HepG2 (cell line): ENCODE results near the gene KIF3A. TPM values are rescaled to one million over a fixed set of nuclear protein-coding genes. Genes with fewer than 3 reads are reported as not detected.

Experiments
- ATAC-seq: fragments of 200-7000 bp; cut with Tn5 transposase; 3 replicates; pipeline ENCODE4 v1.9.1; 2020; ENCODE audit warnings: mild to moderate bottlenecking, moderate library complexity
- BruUV-seq: library from RNA; stranded (reverse); fragments of 400-500 nt; replicated peaks from 2 replicates; lab custom pipeline; 2021; lab: Mats Ljungman, UMichigan
- CTCF ChIA-PET: fragments of 300-600 bp; formaldehyde crosslinking; extraction: SDS; loops from one replicate; lab custom pipeline; 2021; ENCODE audit warnings: low total read pairs, inconsistent platforms, low intra/inter-chr PET ratio; lab: Yijun Ruan, JAX
- POLR2A ChIA-PET: fragments of 350-600 bp; sonication (Branson Sonifier 250); formaldehyde crosslinking; loops from one replicate; lab custom pipeline; 2020; ENCODE audit warnings: antibody characterized with exemption, inconsistent platforms; lab: Yijun Ruan, JAX
- DNase-seq: peaks from one replicate; pipeline ENCODE4 v3.0.0-alpha.2; 2015; ENCODE audit warnings: low spot score
- FAIRE-seq: peaks from 3 replicates; lab custom pipeline; 2011; peaks lifted over from hg19 to GRCh38; lab: Jason Lieb, UNC
- H2AFZ ChIP-seq: one replicate; pipeline ENCODE4 v1.6.1; 2011; ENCODE audit warnings: low read length, inconsistent platforms
- H3K27ac ChIP-seq: fragments of 300-600 bp; 3 replicates; pipeline ENCODE4 v1.8.0; 2011; ENCODE audit warnings: mixed run types, mild to moderate bottlenecking, mixed read lengths, low read length, inconsistent platforms; ENCODE audit not compliant: insufficient read depth; ENCODE audit errors: extremely low read length
- H3K27me3 ChIP-seq, 2 experiments: fragments of 200-600 bp in 1 of 2; 2 replicates in 1 of 2; 3 replicates in 1 of 2; pipeline versions ENCODE4 v1.6.0 to v1.8.0; 2011; ENCODE audit warnings: low read length in 2 of 2, mild to moderate bottlenecking in 2 of 2, moderate library complexity in 2 of 2, inconsistent platforms in 1 of 2; ENCODE audit not compliant: insufficient read depth in 2 of 2, control insufficient read depth in 1 of 2
- H3K36me3 ChIP-seq, 2 experiments: fragments of 200-600 bp in 1 of 2; replicated peaks in 1 of 2; 2 replicates in 1 of 2; 3 replicates in 1 of 2; pipeline versions ENCODE4 v1.5.1 to v1.8.0; 2011; ENCODE audit warnings: low read length in 2 of 2, inconsistent platforms in 1 of 2; ENCODE audit not compliant: insufficient read depth in 2 of 2, control insufficient read depth in 1 of 2
- H3K4me1 ChIP-seq: 2 replicates; pipeline ENCODE4 v1.5.1; 2012; ENCODE audit warnings: low read length, inconsistent platforms; ENCODE audit not compliant: insufficient read depth
- H3K4me2 ChIP-seq: 2 replicates; pipeline ENCODE4 v1.6.0; 2011; ENCODE audit warnings: low read depth, low read length, inconsistent platforms
- H3K4me3 ChIP-seq, 3 experiments: fragments of 200-600 bp in 1 of 3; sonication (generic), shearing (Covaris generic) in 1 of 3; replicated peaks in 1 of 3; 2 replicates each; pipeline ENCODE4 v1.5.1; 2011 to 2016; ENCODE audit warnings: low read length in 3 of 3, inconsistent platforms in 2 of 3, low read depth in 2 of 3, mild to moderate bottlenecking in 2 of 3, control low read depth in 1 of 3, mixed read lengths in 1 of 3; ENCODE audit not compliant: insufficient read depth in 1 of 3
- H3K79me2 ChIP-seq: one replicate; pipeline ENCODE4 v1.6.1; 2011; ENCODE audit warnings: low read length, inconsistent platforms; ENCODE audit not compliant: insufficient read depth
- H3K9ac ChIP-seq: 2 replicates; pipeline ENCODE4 v1.6.0; 2011; ENCODE audit warnings: mild to moderate bottlenecking, low read depth, low read length, inconsistent platforms; ENCODE audit not compliant: insufficient read depth
- H3K9me3 ChIP-seq: 2 replicates; pipeline ENCODE4 v1.5.1; 2012; ENCODE audit warnings: mild to moderate bottlenecking, low read length
- H4K20me1 ChIP-seq: 2 replicates; pipeline ENCODE4 v1.6.0; 2011; ENCODE audit warnings: inconsistent platforms, mild to moderate bottlenecking, low read length, moderate library complexity; ENCODE audit not compliant: insufficient read depth
- CREB1 ChIP-seq, 2 experiments: fragments of 450-650 bp in 1 of 2; IDR thresholded peaks; 2 replicates each; pipeline ENCODE4 v1.6.1; 2016 to 2017; ENCODE audit warnings: control low read depth in 1 of 2, mild to moderate bottlenecking in 1 of 2, missing compliant biosample characterization in 1 of 2, missing genetic modification characterization in 1 of 2
- ETV5 ChIP-seq: IDR thresholded peaks from 2 replicates; pipeline ENCODE4 v1.6.1; 2018; ENCODE audit warnings: missing biosample characterization, missing genetic modification reagents, inconsistent platforms, borderline replicate concordance
- HNF4A ChIP-seq: sonication (generic); formaldehyde crosslinking; IDR thresholded peaks from 2 replicates; pipeline ENCODE4 v1.4.0; 2020; ENCODE audit warnings: missing genetic modification reagents
- HNF4G ChIP-seq, 2 experiments: sonication (generic) in 1 of 2; formaldehyde crosslinking in 1 of 2; IDR thresholded peaks; 2 replicates each; pipeline versions ENCODE4 v1.4.0 to v1.6.1; 2011 to 2020; ENCODE audit warnings: borderline replicate concordance in 2 of 2, low read depth in 2 of 2, mild to moderate bottlenecking in 2 of 2, low read length in 1 of 2, missing genetic modification reagents in 1 of 2, moderate library complexity in 1 of 2
- MTA1 ChIP-seq: sonication (generic); formaldehyde crosslinking; IDR thresholded peaks from 2 replicates; pipeline ENCODE4 v1.4.0; 2020; ENCODE audit warnings: missing genetic modification reagents, mild to moderate bottlenecking, borderline replicate concordance
- NR2C2 ChIP-seq: sonication (generic); formaldehyde crosslinking; IDR thresholded peaks from 2 replicates; pipeline ENCODE4 v1.4.0; 2020; ENCODE audit warnings: missing genetic modification reagents, mild to moderate bottlenecking, moderate library complexity, borderline replicate concordance
- RXRA ChIP-seq: sonication (generic); formaldehyde crosslinking; IDR thresholded peaks from 2 replicates; pipeline ENCODE4 v1.5.1; 2020; ENCODE audit warnings: missing genetic modification reagents
- ZKSCAN5 ChIP-seq: sonication (generic); formaldehyde crosslinking; IDR thresholded peaks from 2 replicates; pipeline ENCODE4 v1.5.1; 2020; ENCODE audit warnings: mild to moderate bottlenecking, missing genetic modification reagents
- ZNF317 ChIP-seq: sonication (generic); formaldehyde crosslinking; IDR thresholded peaks from 2 replicates; pipeline ENCODE4 v1.5.0; 2020; ENCODE audit warnings: mild to moderate bottlenecking, missing genetic modification reagents
- ZNF687 ChIP-seq: sonication (generic); formaldehyde crosslinking; IDR thresholded peaks from 2 replicates; pipeline ENCODE4 v1.5.1; 2020; ENCODE audit warnings: mild to moderate bottlenecking, missing genetic modification reagents, moderate library complexity
- ZNF766 ChIP-seq: sonication (generic); formaldehyde crosslinking; IDR thresholded peaks from 2 replicates; pipeline ENCODE4 v1.5.0; 2020; ENCODE audit warnings: missing genetic modification reagents, borderline replicate concordance
- ZNF770 ChIP-seq: sonication (generic); formaldehyde crosslinking; IDR thresholded peaks from 2 replicates; pipeline ENCODE4 v1.5.0; 2020; ENCODE audit warnings: mild to moderate bottlenecking, missing genetic modification reagents
- WGBS: methylation state at CpG from one replicate; pipeline ENCODE4 v1.1.6; 2017; ENCODE audit warnings: low lambda C conversion rate; 5-methylcytosine and 5-hydroxymethylcytosine counted together
- in situ Hi-C: cut with HindIII; loops from 2 replicates; pipeline ENCODE4 v1.10.0; 2017; ENCODE audit warnings: low pct_unique_long_range_greater_than_20kb; ENCODE audit not compliant: extremely low pct_ligation_motif_present
- intact Hi-C: fragments of 100-400 bp; cut with micrococcal nuclease; formaldehyde crosslinking; loops from one replicate; pipeline ENCODE4 v1.10.0; 2022; ENCODE audit not compliant: unreplicated experiment
- polyA plus RNA-seq, 8 experiments: library from polyadenylated mRNA; depleted of rRNA in 3 of 8; stranded (reverse) in 7 of 8; unstranded in 1 of 8; fragments of >200 nt; fragmentation: Illumina TruSeq in 4 of 8; extraction: Trizol in 4 of 8; gene quantifications; 2 replicates each; pipeline versions ENCODE4 v1.2.1 to v1.2.3, GENCODE V29; 2011 to 2016; ENCODE audit warnings: low read depth in 4 of 8, missing spikeins in 1 of 8, mixed read lengths in 1 of 8; ENCODE audit not compliant: insufficient read depth in 1 of 8
- total RNA-seq, 5 experiments: library from RNA; depleted of rRNA; stranded (reverse); fragments of >200 nt; fragmentation: Illumina TruSeq; extraction: Trizol; gene quantifications; 2 replicates each; pipeline ENCODE4 v1.2.3, GENCODE V29; 2016; ENCODE audit warnings: low read depth in 1 of 5
- TF ChIP-seq, protein P1 (sequence below): sonication (generic); formaldehyde crosslinking; IDR thresholded peaks from 2 replicates; pipeline ENCODE4 v1.5.0; 2020; ENCODE audit warnings: missing genetic modification reagents

The KIF3A gene
- total and polyA plus RNA-seq, 2 of the 13 experiments (the other 11 are each of a cell fraction or from before 2014, with no cell fraction given) = 2.3 to 8.4 TPM

DNA sequence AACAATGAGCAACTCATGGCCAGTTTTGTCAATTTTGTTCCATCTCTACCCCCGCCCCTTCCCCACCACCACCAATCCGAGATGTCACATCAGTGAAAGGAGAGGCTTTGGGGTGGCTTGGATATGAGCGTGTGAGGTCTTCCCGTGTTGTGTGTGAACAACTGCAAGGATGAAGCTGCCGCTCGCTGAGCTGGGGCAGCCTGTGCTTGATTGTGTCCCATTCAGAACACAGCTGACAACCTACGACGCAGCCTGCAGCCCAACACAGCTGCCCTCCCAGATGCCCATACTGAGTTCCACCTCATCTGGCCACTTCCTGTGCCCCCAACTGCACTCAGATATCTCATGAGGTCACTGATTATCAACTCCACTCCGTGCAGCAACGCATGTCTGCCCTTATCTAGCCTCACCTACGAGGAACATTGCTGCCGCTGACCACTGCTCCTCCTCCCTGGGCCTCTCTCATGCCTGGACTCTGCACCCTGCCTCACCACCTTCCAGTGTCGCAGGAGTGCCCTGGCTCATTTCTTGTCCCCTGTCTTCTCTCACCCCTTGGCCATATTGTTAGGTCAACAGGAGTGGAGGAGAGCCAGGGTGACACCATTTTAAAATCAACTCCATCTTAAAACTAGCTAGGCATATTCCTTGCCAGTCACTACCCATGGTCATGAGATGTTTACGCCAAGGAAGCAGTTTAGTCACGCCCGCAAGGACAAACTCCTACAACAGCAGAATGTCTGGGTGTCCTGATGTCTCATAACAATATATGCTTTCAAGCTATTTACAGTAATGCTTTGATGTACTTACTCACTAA is 70.8 kb downstream of the KIF3A start:
- WGBS = 36% methylated on average over 14 of the region's 16 CpGs
- H3K36me3 ChIP-seq = no peaks in the 10 kb centered on the region
- FAIRE-seq = no peak
- in situ Hi-C loops (loop anchor here (25.0 kb wide), 1 partner anchor 279 kb away; no protein-coding TSS in a partner anchor), intact Hi-C loops (no loop called here)
- no TSS peak for BruUV-seq
- POLR2A ChIA-PET = no interaction called here
- H3K4me3 ChIP-seq = peak overlapping the region in 1 of 3 experiments; percentile 42; a peak in 1 of 6 replicates
- H3K27ac ChIP-seq = no peak overlapping the region
- H3K79me2 ChIP-seq = no peaks in the 10 kb centered on the region
- no peaks in the 10 kb centered on the region for H3K9me3 ChIP-seq
- H4K20me1 ChIP-seq = no peaks in the 10 kb centered on the region
- no peak for ATAC-seq
- CTCF ChIA-PET = no interaction called here
- no peak for DNase-seq
- H3K27me3 ChIP-seq = peaks cover 3 to 23% of the 10 kb centered on the region in 2 experiments; a peak in 4 of 5 replicates
- peak overlapping the region; percentile 72 for H3K4me2 ChIP-seq
- H2AFZ ChIP-seq = no peak overlapping the region
- no peak overlapping the region for H3K9ac ChIP-seq
- peaks cover 90% of the 10 kb centered on the region for H3K4me1 ChIP-seq
- TF ChIP-seq ZNF317 (CRISPR knock-in tag) = 0 out of 2 replicates have a peak, but pooled peaks have one; percentile 36
- TF ChIP-seq ZNF687 (CRISPR knock-in tag) = peak; percentile 51
- TF ChIP-seq HNF4G (IDR thresholded peaks at IDR 0.05; ENCODE audit: borderline replicate concordance, low read depth, low read length) = peak; percentile 9; the same call in 1 of the 2 replicates
- no peak for TF ChIP-seq HNF4G (CRISPR knock-in tag; IDR thresholded peaks at IDR 0.05; ENCODE audit: borderline replicate concordance, low read depth)
- 0 out of 2 replicates have a peak, but pooled peaks have one; percentile 5 for TF ChIP-seq ETV5 (CRISPR knock-in tag)
- peak; percentile 74; the same call in 1 of the 2 replicates for TF ChIP-seq ZNF770 (CRISPR knock-in tag)
- no peak for TF ChIP-seq CREB1 (IDR thresholded peaks at IDR 0.05)
- TF ChIP-seq CREB1 (CRISPR knock-in tag; IDR thresholded peaks at IDR 0.05) = no peak
- TF ChIP-seq, protein P1, sequence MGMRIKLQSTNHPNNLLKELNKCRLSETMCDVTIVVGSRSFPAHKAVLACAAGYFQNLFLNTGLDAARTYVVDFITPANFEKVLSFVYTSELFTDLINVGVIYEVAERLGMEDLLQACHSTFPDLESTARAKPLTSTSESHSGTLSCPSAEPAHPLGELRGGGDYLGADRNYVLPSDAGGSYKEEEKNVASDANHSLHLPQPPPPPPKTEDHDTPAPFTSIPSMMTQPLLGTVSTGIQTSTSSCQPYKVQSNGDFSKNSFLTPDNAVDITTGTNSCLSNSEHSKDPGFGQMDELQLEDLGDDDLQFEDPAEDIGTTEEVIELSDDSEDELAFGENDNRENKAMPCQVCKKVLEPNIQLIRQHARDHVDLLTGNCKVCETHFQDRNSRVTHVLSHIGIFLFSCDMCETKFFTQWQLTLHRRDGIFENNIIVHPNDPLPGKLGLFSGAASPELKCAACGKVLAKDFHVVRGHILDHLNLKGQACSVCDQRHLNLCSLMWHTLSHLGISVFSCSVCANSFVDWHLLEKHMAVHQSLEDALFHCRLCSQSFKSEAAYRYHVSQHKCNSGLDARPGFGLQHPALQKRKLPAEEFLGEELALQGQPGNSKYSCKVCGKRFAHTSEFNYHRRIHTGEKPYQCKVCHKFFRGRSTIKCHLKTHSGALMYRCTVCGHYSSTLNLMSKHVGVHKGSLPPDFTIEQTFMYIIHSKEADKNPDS (CRISPR knock-in tag) = peak; percentile 66; the same call in 1 of the 2 replicates
- no peak for TF ChIP-seq NR2C2 (CRISPR knock-in tag)
- TF ChIP-seq RXRA (CRISPR knock-in tag) = 0 out of 2 replicates have a peak, but pooled peaks have one; percentile 37
- TF ChIP-seq ZNF766 = no peak
- TF ChIP-seq ZKSCAN5 (CRISPR knock-in tag) = peak; percentile 49; the same call in 1 of the 2 replicates
- TF ChIP-seq HNF4A (CRISPR knock-in tag) = peak; percentile 63
- 0 out of 2 replicates have a peak, but pooled peaks have one; percentile 39 for TF ChIP-seq MTA1 (CRISPR knock-in tag)
